DMS114 treated with DMSO at 0.1 percent for 48 hours (cell line): ENCODE data around the gene TGM3.

Source experiments
- DNase-seq: peaks from one replicate; lab custom pipeline; 2025; ENCODE audit not compliant: unreplicated experiment; lab: John Stamatoyannopoulos, UW

Gene TGM3

DNA sequence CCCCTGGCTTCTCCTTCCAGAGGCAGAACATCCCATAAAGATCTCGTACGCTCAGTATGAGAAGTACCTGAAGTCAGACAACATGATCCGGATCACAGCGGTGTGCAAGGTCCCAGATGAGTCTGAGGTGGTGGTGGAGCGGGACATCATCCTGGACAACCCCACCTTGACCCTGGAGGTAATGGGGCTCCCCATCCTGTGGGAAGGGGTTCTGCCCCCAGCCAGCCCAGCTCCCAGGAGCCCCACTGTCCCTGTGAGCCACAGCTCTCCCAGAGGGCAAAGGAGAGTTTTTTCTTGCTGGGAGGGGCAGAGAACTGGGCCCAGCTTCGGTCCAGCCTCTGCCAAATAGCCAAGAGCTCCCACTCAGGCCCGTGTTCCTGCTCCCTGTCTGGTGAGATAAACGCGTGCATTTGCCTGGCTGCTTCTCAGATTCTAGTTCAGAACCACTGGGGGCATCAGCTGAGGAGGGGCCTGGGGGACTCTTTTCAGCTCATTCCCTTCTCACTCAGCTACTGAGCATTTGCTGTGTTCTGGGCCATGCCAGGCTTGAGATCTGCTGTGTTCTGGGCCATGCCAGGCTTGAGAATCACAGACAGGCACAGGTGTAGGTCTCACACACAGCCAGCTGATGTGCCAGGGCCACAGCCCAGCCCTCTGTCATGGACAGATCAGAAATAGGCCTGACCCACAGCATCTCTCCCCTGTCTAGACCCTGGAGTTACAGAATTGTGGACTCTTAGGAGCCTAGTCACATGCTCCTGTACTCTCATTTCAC, 39.5 kb downstream of the TGM3 start:
- no peak for DNase-seq

DNA sequence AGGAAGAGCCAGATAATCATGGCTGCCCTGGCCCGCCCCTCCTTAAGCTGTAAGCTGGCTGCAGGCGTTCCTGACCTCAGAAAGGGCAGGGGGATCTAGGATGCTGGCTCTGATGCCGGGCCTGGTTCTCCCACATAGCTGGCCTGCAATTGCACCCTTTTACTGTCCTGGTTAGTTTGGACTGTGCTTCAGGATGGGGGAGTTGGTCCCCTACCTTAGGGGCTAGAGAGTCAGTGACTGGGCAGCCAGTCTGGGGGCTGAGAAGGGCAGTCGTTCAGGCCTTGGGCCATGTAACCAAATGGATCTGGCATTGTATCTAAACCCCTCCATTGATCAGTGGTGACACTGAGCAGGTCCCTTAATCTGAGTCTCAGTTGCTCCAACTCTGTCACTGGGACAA, 40.7 kb downstream of the TGM3 start:
- no peak for DNase-seq

- no peak for DNase-seq
Observed at GRCh38 chr20:2337142-2337541, 41.3 kb downstream of the TGM3 start.

GRCh38 chr20:2338411-2339066, 42.7 kb downstream of the TGM3 start:
- no peak for DNase-seq

DNA sequence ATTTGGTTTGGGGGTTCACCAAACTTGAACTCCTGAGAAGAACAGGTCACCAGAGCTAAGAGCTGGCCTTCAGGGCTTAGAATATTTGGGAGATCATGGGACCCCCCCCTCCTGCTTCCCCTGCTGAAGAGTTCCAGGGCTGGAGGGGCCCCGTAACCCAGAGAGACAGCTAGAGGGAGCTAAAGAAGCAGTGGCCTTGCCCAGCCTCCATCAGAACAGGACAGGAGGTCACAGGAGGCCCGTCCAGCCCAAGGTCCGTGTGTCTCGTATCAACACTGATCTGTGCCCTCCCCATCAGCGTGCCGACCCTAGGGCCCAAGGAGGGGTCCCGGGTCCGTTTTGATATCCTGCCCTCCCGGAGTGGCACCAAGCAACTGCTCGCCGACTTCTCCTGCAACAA, 44.3 kb downstream of the TGM3 start:
- no peak for DNase-seq

DNA sequence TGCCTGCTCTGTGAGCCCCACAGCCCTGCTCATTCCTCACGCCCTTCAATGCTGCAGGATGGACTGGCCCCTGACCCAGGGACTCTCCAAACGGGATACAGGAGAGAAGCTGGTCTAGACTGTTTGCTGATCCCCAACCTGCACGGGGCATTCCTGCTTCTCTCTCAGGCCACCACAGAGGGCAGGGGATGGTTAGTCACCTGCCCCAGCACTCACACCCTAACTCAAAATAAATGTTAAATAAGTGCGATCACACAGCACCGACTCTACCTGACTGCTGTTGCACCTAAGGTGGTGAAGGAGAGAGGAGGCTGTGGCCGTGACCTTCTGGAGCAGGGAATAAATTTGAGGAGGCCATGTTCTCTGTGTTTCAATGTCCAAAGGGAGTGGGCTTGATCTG, 45.0 kb downstream of the TGM3 start:
- DNase-seq: no peak

GRCh38 chr20:2341336-2341735, 45.5 kb downstream of the TGM3 start:
- no peak for DNase-seq

DNA sequence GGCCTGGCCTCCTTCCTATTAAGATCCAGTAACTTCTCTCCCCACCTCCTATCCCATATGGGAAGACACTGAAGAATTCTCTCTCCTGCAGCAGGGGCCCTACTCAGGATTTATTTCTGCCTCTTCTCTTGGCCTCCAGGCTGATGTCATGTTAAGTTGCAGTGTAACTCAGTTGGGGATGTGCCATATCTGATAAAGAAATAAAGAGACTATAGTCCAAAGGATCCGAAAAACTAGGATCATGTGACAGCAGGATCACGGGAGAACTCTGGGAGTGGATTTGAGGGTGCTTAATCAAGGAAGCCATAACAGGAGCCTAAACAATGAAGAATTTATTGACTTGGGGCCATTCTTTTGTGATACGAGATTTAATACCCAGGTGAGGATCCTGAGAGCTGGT, 46.4 kb downstream of the TGM3 start:
- no peak for DNase-seq

DNA sequence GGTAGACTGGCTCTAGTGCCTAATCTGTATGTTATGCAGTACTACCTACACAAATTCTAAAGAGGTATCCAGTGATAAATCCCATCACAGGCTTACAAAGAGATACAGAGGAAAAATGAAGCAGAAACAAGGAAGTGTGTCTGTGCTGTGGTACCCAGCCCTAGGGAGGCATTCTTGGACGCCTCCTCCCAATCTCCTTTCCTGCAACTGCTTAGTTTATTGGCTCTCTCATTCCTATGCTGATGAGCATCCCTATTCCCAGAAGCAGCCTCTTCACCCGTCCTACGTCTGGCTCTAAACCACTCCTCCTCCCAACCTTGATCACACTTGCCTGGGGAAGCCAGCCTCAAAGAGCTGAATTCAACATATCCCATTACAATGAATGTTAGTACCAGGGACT, 50.4 kb downstream of the TGM3 start:
- DNase-seq: no peak

DNA sequence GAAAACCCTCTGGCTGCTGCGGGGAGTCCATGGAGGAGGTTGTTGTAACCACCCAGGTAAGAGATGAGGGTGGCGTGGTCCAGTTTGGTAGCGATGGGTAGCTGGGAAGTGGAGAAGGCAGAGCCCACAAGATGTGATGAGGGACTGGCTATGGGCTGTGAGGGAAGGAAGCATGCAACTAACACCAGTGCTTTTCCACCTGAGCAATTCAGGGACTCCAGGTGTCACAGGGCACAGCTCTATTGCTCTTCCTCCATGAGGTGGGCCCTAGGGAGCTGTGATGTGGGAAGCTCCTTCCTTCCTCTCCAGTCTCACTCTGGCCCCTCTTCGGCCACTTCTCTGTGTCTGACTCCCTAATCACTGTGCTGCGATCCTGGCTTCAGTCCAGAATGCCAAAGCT, 52.5 kb downstream of the TGM3 start:
- no peak for DNase-seq

- no peak for DNase-seq
Observed at GRCh38 chr20:2349801-2350200, 54.0 kb downstream of the TGM3 start.

DNA sequence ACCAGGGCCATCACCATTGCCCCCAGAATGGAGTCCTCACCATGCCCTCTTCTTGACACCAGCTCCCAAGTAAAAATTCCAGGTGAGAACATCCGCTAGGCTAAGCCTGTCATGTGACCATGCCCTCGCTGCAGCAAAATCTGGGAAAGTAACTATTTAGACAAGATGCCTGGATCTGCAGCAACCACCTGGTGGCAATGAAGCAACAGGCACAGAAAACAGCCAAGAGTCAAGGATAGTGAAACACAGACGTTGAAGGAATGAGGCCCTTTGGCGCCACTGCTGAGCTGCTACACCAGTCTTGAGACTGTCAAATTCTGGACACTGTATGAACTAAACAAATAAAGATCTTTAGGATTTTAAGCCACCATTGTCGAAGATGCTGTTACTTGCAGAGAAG, 54.8 kb downstream of the TGM3 start:
- DNase-seq: no peak

DNA sequence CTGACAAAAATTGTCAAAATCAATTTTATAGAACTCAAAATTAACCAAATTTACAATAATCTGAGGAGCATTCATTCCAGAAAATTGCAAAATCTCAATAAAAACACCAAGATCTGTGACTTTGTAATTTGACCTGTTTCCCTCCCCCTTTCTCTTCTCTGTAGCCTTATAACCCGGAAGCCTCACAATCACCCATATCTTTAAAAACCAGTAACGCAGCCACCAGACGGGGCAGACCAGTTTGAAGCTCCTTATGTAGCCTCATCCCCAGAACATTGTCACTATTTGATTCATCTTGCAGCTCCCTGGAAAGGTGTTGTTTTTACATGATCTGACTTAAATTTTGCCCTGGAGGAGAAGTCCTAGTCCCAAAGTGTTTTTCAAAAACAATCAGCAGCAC, 57.4 kb downstream of the TGM3 start:
- no peak for DNase-seq

DNA sequence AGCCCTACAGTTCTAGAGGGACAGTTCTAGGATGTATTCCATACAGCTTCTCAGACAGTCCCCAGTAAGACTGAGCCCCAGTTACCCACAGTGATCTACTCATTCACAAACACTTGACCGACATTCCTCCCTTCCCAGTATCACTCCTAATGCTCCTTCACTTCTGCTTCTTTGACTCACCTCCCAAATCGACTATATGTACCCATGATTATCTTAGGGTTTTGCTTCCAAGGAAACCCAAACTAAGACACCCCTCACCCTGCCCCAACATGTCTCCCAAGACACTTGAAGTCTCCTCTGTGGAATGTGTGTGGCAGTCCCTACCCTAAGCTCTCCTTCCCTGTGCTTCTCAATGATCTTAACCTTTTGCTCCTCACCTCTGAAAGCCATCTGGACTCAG, 61.3 kb downstream of the TGM3 start:
- no peak for DNase-seq

DNA sequence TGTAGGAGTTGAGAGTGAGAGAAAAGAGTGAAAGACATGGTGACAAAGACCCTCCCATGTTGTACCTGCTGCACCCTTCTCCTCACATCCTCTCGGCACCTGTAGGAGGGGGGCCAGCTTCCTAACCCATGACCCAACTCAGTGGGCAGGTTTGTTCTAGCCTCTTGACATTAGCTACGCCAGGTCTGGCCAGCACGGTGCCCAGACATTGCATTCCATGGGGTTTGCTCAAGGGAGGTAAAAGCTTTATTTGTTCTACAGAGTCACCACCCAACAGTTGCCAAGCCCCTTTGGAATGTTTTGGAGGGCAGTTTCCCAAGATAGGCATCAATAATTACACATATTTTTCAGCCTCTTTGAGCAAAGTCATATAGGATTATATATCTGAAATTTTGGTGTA, 62.2 kb downstream of the TGM3 start:
- DNase-seq: no peak

DNA sequence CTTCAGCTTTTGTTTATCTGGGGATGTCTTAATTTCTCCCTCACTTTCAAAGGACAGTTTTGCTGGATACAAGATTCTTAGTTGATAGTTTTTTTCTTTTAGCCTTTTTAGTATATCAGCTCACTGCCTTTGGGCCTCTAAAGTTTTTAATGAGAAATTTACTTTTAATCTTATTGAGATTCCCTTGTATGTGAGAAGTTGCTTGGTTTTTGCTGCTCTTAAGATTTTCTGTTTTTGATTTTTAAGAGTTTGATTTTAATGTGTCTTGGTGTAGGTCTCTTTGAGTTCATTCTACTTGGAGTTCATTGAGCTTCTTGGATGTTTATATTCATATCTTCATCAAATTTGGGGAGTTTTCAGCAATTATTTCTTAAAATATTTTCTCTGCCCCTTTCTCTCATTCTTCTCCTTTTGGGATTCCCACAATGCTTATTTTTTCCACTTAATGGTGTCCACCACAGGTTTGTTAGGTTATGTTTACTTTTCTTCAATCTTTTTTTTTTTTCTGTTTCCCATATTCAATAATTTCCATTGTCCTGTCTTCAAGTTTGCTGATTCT, 65.3 kb downstream of the TGM3 start:
- DNase-seq: no peak

DNA sequence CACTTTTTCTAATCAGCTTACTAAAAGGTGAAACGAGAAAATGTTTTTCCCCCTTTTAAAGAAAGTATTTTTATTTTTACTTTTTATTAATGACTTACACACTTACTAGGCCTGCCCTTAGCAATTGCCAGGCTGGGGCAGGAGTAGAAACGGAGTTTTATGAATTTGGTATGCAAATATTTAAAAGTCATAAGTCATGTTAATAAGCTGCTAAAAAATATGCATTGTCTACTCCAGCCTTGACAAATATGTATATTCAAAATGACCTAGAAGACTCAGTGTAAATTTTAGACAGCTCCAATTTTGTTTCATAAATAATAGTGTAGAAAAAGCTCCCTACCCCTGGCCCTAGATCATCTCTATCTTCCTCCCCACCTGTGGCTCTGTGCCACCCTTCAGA, 67.4 kb downstream of the TGM3 start:
- no peak for DNase-seq

GRCh38 chr20:2363587-2363986, 67.8 kb downstream of the TGM3 start:
- DNase-seq: no peak

DNA sequence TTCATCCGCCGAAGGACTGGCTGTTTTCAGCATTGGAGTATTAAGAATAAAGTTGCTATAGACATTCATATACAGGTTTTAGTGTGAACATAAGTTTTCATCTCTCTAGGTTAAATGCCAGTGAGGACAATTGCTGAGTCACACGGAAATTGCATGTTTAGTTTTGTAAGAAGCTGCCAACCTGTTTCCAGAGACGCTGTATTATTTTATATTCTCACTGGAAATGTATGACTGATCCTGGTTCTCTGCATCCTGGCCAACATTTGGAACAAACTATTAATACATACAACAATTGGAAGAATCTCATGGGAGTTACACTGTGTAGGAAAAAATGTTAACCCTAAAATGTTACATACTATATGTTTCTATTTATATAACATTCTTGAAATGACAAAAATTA, 68.2 kb downstream of the TGM3 start:
- DNase-seq: no peak

DNA sequence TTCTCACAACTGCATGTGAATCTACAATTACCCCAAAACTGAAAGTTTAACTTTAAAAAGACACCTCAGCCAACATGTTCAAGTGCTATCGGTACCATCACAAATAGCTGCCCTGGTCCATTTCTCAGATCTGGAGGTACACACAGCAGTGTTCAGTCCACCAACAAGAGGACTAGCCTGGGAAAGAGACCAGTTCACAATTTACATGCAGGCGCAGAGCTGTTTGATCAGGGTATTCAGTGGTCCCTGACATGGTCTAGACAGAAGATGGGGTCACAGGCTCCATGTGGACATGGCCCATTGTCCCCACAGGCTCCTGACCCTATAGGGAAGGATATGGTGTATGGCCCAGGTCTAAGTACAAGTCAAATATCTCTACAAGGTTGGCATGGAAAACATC, 69.3 kb downstream of the TGM3 start:
- no peak for DNase-seq

GRCh38 chr20:2365666-2366065, 69.9 kb downstream of the TGM3 start:
- DNase-seq: no peak

- no peak for DNase-seq
Observed at GRCh38 chr20:2368621-2369020, 72.8 kb downstream of the TGM3 start.

DNA sequence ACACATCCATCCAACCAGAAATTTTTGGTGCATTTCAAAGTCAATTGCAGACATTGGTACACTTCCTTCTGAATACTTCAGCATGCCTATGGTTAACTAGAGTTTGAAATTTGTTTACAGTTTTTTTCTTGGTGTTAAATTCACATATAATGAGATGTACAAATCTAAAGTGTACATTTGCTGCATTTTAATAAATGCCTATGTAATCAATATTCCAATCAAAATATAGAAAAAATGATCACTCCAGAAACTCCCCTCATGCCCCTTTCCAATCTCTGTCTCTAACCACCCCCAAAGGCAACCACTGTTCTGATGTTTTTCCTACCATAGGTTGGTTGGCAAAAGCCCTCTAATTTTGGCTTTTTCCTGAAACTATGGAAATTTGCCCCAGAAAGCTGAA, 77.3 kb downstream of the TGM3 start:
- no peak for DNase-seq
